ENCODE results near the gene IDI1. TPM values are rescaled to one million over a fixed set of nuclear protein-coding genes. Genes with fewer than 3 reads are reported as not detected.

The IDI1 gene
- polyA plus RNA-seq, 1 of the 3 experiments (the other 2 are of a cell fraction): 15.9 TPM

DNA sequence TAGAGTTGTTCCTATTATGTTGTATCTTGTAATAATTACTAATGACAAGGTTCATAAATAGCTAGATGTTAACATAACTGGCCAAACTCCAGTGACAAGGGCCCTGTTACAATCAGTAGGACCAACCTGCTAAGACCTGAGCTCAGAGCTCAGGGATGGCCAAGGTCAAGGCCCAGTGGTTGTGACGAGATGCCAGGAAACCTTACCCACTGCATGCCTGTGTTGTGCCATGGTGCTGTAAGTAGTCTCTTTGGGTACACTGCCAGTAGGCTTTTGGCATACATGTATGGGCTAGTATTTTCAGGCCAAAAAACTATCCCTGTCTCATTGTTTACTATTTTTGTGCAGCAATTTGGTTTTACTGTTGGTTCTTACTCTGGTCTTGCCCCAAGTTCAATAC is 15.3 kb downstream of the IDI1 start:
- POLR2A ChIA-PET: no interaction called here
- TF ChIP-seq SIN3A (IDR thresholded peaks at IDR 0.05; ENCODE audit: borderline replicate concordance, low read depth, low read length) (no peak), MEF2A (IDR thresholded peaks at IDR 0.05; ENCODE audit: borderline replicate concordance, low read depth) (no peak), POLR2AphosphoS5 (IDR thresholded peaks at IDR 0.05; ENCODE audit: low read depth, low read length) (no peak), RXRA (IDR thresholded peaks at IDR 0.05; ENCODE audit: borderline replicate concordance, low read depth) (no peak), FOXJ3 (CRISPR knock-in tag; IDR thresholded peaks at IDR 0.05) (no peak), TCF12 (IDR thresholded peaks at IDR 0.05) (no peak), EZH2phosphoT487 (IDR thresholded peaks at IDR 0.05; ENCODE audit: borderline replicate concordance, low read depth) (no peak), NRF1 (IDR thresholded peaks at IDR 0.05; ENCODE audit: low read depth, low read length) (no peak), EP300 (IDR thresholded peaks at IDR 0.05; ENCODE audit: borderline replicate concordance in 1 of 2, low read depth in 1 of 2, low read length in 1 of 2) (no peak), MAX (IDR thresholded peaks at IDR 0.05; ENCODE audit: low read depth) (no peak), FOXM1 (IDR thresholded peaks at IDR 0.05; ENCODE audit: low read depth) (no peak), SMC3 (IDR thresholded peaks at IDR 0.05; ENCODE audit: low read depth, low read length) (no peak), GATA2 (CRISPR knock-in tag; IDR thresholded peaks at IDR 0.05) (no peak)
- TF ChIP-seq, protein P1, sequence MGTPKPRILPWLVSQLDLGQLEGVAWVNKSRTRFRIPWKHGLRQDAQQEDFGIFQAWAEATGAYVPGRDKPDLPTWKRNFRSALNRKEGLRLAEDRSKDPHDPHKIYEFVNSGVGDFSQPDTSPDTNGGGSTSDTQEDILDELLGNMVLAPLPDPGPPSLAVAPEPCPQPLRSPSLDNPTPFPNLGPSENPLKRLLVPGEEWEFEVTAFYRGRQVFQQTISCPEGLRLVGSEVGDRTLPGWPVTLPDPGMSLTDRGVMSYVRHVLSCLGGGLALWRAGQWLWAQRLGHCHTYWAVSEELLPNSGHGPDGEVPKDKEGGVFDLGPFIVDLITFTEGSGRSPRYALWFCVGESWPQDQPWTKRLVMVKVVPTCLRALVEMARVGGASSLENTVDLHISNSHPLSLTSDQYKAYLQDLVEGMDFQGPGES (IDR thresholded peaks at IDR 0.05; ENCODE audit: low read depth, low read length): no peak

GRCh38 chr10:1029838-1030237 is 19.1 kb downstream of the IDI1 start:
- TF ChIP-seq, protein P2, sequence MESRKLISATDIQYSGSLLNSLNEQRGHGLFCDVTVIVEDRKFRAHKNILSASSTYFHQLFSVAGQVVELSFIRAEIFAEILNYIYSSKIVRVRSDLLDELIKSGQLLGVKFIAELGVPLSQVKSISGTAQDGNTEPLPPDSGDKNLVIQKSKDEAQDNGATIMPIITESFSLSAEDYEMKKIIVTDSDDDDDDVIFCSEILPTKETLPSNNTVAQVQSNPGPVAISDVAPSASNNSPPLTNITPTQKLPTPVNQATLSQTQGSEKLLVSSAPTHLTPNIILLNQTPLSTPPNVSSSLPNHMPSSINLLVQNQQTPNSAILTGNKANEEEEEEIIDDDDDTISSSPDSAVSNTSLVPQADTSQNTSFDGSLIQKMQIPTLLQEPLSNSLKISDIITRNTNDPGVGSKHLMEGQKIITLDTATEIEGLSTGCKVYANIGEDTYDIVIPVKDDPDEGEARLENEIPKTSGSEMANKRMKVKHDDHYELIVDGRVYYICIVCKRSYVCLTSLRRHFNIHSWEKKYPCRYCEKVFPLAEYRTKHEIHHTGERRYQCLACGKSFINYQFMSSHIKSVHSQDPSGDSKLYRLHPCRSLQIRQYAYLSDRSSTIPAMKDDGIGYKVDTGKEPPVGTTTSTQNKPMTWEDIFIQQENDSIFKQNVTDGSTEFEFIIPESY (IDR thresholded peaks at IDR 0.05; ENCODE audit: borderline replicate concordance, low read depth): no peak
- TF ChIP-seq, protein P3, sequence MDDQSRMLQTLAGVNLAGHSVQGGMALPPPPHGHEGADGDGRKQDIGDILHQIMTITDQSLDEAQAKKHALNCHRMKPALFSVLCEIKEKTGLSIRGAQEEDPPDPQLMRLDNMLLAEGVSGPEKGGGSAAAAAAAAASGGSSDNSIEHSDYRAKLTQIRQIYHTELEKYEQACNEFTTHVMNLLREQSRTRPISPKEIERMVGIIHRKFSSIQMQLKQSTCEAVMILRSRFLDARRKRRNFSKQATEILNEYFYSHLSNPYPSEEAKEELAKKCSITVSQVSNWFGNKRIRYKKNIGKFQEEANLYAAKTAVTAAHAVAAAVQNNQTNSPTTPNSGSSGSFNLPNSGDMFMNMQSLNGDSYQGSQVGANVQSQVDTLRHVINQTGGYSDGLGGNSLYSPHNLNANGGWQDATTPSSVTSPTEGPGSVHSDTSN (IDR thresholded peaks at IDR 0.05): no peak
- TF ChIP-seq, protein P1 (IDR thresholded peaks at IDR 0.05; ENCODE audit: low read depth, low read length): no peak
- TF ChIP-seq MEF2A (IDR thresholded peaks at IDR 0.05; ENCODE audit: borderline replicate concordance, low read depth) (no peak), RAD21 (IDR thresholded peaks at IDR 0.05; ENCODE audit: low read length) (no peak), RFX5 (IDR thresholded peaks at IDR 0.05; ENCODE audit: low read length) (no peak), POLR2AphosphoS5 (IDR thresholded peaks at IDR 0.05; ENCODE audit: low read depth, low read length) (no peak)
- 92% methylated on average over 7 of the region's 7 CpGs for WGBS (ENCODE audit: low lambda C conversion rate)
- Histone ChIP-seq H3K4me3 (ENCODE audit: low read depth in 2 of 2, low read length in 1 of 2) (no peak overlapping the region), H3K9me2 (no peaks in the 10 kb centered on the region), H3K4me2 (no peak overlapping the region), H3K36me3 (replicated peaks in 1 of 2; ENCODE audit: control insufficient read depth in 1 of 2, insufficient read depth in 2 of 2, low read length in 1 of 2) (peaks cover 0 to 3% of the 10 kb centered on the region in 2 experiments), H3K9me3 (no peaks in the 10 kb centered on the region), H3K9ac (no peak overlapping the region), H3F3A (replicated peaks; ENCODE audit: insufficient read depth) (no peaks in the 10 kb centered on the region), H4K20me1 (ENCODE audit: insufficient read depth) (no peaks in the 10 kb centered on the region), H3K27me3 (ENCODE audit: insufficient read depth) (no peaks in the 10 kb centered on the region), H3K79me2 (ENCODE audit: insufficient read depth) (no peaks in the 10 kb centered on the region), H3K4me1 (ENCODE audit: control insufficient read depth in 1 of 2, insufficient read depth in 2 of 2, low read depth in 1 of 2, low read length in 1 of 2) (peaks cover 0 to 3% of the 10 kb centered on the region in 2 experiments; a peak in 2 of 4 replicates), H2AFZ (ENCODE audit: low read depth) (no peak overlapping the region), H3K27ac (ENCODE audit: low read depth in 2 of 2, low read length in 1 of 2) (no peak overlapping the region)
- ChIA-PET POLR2A (interaction anchor here (0.5 to 0.6 kb wide), 2 partner anchors 41 to 99 kb away, joined by 4 read pairs; partner anchors contain the start of gene LARP4B), CTCF (no interaction called here)
- DNase-seq: no peak

More for the DNA sequence above, 15.3 kb downstream of the IDI1 start:
- 86% methylated on average over 1 of the region's 1 CpG for WGBS (ENCODE audit: low lambda C conversion rate)
- no peak overlapping the region for H3K27ac ChIP-seq (ENCODE audit: low read depth in 2 of 2, low read length in 1 of 2)
- H3K4me1 ChIP-seq (ENCODE audit: control insufficient read depth in 1 of 2, insufficient read depth in 2 of 2, low read depth in 1 of 2, low read length in 1 of 2): no peaks in the 10 kb centered on the region
- H3K4me3 ChIP-seq (ENCODE audit: low read depth in 2 of 2, low read length in 1 of 2): no peak overlapping the region
- H3K4me2 ChIP-seq: no peak overlapping the region
- no peak overlapping the region for H3K9ac ChIP-seq
- no peaks in the 10 kb centered on the region for H3F3A ChIP-seq (replicated peaks; ENCODE audit: insufficient read depth)
- H3K36me3 ChIP-seq (replicated peaks in 1 of 2; ENCODE audit: control insufficient read depth in 1 of 2, insufficient read depth in 2 of 2, low read length in 1 of 2): peaks cover 3 to 7% of the 10 kb centered on the region in 2 experiments
- H3K9me2 ChIP-seq: no peaks in the 10 kb centered on the region
- H3K27me3 ChIP-seq (ENCODE audit: insufficient read depth): no peaks in the 10 kb centered on the region
- no peak for DNase-seq
- no peaks in the 10 kb centered on the region for H3K9me3 ChIP-seq
- CTCF ChIA-PET: no interaction called here
- no peaks in the 10 kb centered on the region for H4K20me1 ChIP-seq (ENCODE audit: insufficient read depth)
- no peaks in the 10 kb centered on the region for H3K79me2 ChIP-seq (ENCODE audit: insufficient read depth)
- H2AFZ ChIP-seq (ENCODE audit: low read depth): no peak overlapping the region
